Islet of Langerhans (tissue), 1 donor: Measurements from ENCODE around the gene C11orf54.

Experiments used
- FAIRE-seq: peaks from one replicate; lab custom pipeline; 2011; peaks lifted over from hg19 to GRCh38; lab: Jason Lieb, UNC

The C11orf54 gene

GRCh38 chr11:93741094-93741881 lies at the start of gene C11orf54, which contains the start of gene TAF1D:
Gene C11orf54 (plus strand): TSS chr11:93741672. CDS start chr11:93747394, 5,722 bp downstream.
Gene TAF1D (minus strand): TSS chr11:93741495. CDS start chr11:93739304, 2,191 bp downstream.
- FAIRE-seq = no peak

GRCh38 chr11:93694109-93694508 lies 47.4 kb upstream of the C11orf54 start:
- no peak for FAIRE-seq

GRCh38 chr11:93694557-93694956 lies 46.9 kb upstream of the C11orf54 start:
- FAIRE-seq = no peak

GRCh38 chr11:93697611-93698010 lies 43.9 kb upstream of the C11orf54 start:
- no peak for FAIRE-seq

GRCh38 chr11:93700830-93701229 lies 40.6 kb upstream of the C11orf54 start:
- FAIRE-seq = no peak

GRCh38 chr11:93704237-93704636 lies 37.2 kb upstream of the C11orf54 start:
- FAIRE-seq = no peak

- FAIRE-seq = no peak
Observed at GRCh38 chr11:93710239-93710638, 31.2 kb upstream of the C11orf54 start.

- FAIRE-seq = peak; percentile 17
Observed at GRCh38 chr11:93712678-93713077, 28.8 kb upstream of the C11orf54 start.

GRCh38 chr11:93715797-93716396 lies 25.6 kb upstream of the C11orf54 start:
- FAIRE-seq = no peak

- no peak for FAIRE-seq
Observed at GRCh38 chr11:93717501-93717900, 24.0 kb upstream of the C11orf54 start.

GRCh38 chr11:93718057-93718563 lies 23.4 kb upstream of the C11orf54 start:
- no peak for FAIRE-seq

GRCh38 chr11:93719310-93719709 lies 22.2 kb upstream of the C11orf54 start:
- FAIRE-seq = no peak

GRCh38 chr11:93720522-93720921 lies 20.9 kb upstream of the C11orf54 start:
- FAIRE-seq = no peak

- no peak for FAIRE-seq
Observed at GRCh38 chr11:93724089-93724488, 17.4 kb upstream of the C11orf54 start.

GRCh38 chr11:93727985-93728791 lies 13.3 kb upstream of the C11orf54 start:
- no peak for FAIRE-seq

- FAIRE-seq = no peak
Observed at GRCh38 chr11:93728792-93729128, 12.7 kb upstream of the C11orf54 start.

- no peak for FAIRE-seq
Observed at GRCh38 chr11:93729129-93729616, 12.3 kb upstream of the C11orf54 start.

GRCh38 chr11:93730108-93731107 lies 11.1 kb upstream of the C11orf54 start:
- FAIRE-seq = no peak

- no peak for FAIRE-seq
Observed at GRCh38 chr11:93732237-93732892, 9.1 kb upstream of the C11orf54 start.

- no peak for FAIRE-seq
Observed at GRCh38 chr11:93733474-93733873, 8.0 kb upstream of the C11orf54 start.
